ENCODE measurements around the gene ANO1.

DNA sequence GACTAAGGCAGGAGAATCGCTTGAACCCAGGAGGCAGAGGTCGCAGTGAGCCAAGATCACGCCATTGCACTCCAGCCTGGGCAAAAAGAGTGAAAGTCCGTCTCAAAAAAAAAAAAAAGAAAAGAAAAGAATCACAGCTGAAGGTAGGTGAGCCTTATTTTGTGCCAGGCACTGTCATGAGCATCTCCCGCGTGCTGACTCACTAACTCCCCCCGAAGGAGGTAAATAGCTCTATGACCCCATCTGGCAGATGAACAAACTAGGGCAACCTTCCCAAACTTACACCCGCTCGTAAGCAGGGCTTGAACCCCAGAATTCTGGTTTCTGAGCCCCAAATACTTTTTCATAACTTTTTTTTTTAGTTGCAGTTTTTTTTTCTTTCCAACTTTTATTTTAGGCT lies 60.3 kb downstream of the ANO1 start:
- TF ChIP-seq, protein P1, sequence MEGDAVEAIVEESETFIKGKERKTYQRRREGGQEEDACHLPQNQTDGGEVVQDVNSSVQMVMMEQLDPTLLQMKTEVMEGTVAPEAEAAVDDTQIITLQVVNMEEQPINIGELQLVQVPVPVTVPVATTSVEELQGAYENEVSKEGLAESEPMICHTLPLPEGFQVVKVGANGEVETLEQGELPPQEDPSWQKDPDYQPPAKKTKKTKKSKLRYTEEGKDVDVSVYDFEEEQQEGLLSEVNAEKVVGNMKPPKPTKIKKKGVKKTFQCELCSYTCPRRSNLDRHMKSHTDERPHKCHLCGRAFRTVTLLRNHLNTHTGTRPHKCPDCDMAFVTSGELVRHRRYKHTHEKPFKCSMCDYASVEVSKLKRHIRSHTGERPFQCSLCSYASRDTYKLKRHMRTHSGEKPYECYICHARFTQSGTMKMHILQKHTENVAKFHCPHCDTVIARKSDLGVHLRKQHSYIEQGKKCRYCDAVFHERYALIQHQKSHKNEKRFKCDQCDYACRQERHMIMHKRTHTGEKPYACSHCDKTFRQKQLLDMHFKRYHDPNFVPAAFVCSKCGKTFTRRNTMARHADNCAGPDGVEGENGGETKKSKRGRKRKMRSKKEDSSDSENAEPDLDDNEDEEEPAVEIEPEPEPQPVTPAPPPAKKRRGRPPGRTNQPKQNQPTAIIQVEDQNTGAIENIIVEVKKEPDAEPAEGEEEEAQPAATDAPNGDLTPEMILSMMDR (IDR thresholded peaks at IDR 0.05): no peak
- no peak for TF ChIP-seq POLR2A (IDR thresholded peaks at IDR 0.05)

Measured in Peyer's patch (tissue), 4 donors.